Type B pancreatic cell (in vitro differentiated cells): Measurements from ENCODE around the gene ANKRD13D. TPM values are rescaled to one million over a fixed set of nuclear protein-coding genes. Genes with fewer than 3 reads are reported as not detected.
A peak's percentile ranks its signal among the peaks of the same experiment; 100 is the strongest.

Experiments used
- DNase-seq: peaks from one replicate; pipeline ENCODE4 v3.0.0; 2021; ENCODE audit warnings: mixed read lengths; ENCODE audit not compliant: unreplicated experiment; ENCODE audit errors: extremely low spot score
- H3K27ac Mint-ChIP-seq: 2 replicates; pipeline ENCODE4 v1.8.0; 2021; ENCODE audit warnings: mild to moderate bottlenecking, mixed read lengths
- H3K27me3 Mint-ChIP-seq: 2 replicates; pipeline ENCODE4 v1.8.0; 2021; ENCODE audit warnings: mixed read lengths
- H3K36me3 Mint-ChIP-seq: 2 replicates; pipeline ENCODE4 v1.8.0; 2021; ENCODE audit warnings: mixed read lengths
- H3K4me1 Mint-ChIP-seq: one replicate; pipeline ENCODE4 v1.8.0; 2021; ENCODE audit warnings: mixed read lengths; ENCODE audit not compliant: unreplicated experiment
- H3K4me3 Mint-ChIP-seq: 2 replicates; pipeline ENCODE4 v1.8.0; 2021; ENCODE audit warnings: mild to moderate bottlenecking, mixed read lengths
- H3K9me3 Mint-ChIP-seq: 2 replicates; pipeline ENCODE4 v1.8.0; 2021; ENCODE audit warnings: mixed read lengths
- CTCF ChIP-seq: fragments of 200-600 bp; sonication (generic); conservative IDR thresholded peaks from 2 replicates; pipeline ENCODE4 v1.5.0; 2021; ENCODE audit warnings: antibody characterized with exemption, mild to moderate bottlenecking
- total RNA-seq: library from RNA; stranded (reverse); gene quantifications from 2 replicates; pipeline ENCODE4 v1.2.1, GENCODE V29; 2021; ENCODE audit warnings: low replicate concordance

Gene ANKRD13D
- total RNA-seq, 1 donor from 2014 or later = 70.5 TPM

DNA sequence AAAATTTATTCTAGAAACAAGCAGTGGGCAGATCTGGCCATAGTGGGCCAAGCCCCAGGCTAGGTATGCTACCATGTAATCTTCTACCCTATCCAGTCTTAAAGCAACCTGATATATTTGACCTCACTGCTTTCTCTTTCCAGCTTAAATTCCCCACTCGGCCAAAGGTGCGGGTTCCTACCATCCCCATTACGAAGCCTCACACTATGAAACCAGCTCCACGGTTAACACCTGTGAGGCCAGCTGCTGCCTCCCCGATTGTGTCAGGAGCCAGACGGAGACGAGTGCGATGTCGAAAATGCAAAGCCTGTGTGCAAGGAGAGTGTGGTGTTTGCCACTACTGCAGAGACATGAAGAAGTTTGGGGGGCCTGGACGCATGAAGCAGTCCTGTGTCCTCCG lies 44.1 kb upstream of the ANKRD13D start:
- H3K27me3 Mint-ChIP-seq = no peaks in the 10 kb centered on the region
- peaks cover 41% of the 10 kb centered on the region for H3K4me1 Mint-ChIP-seq
- peaks cover 4% of the 10 kb centered on the region for H3K9me3 Mint-ChIP-seq
- H3K4me3 Mint-ChIP-seq = peak overlapping the region; percentile 34
- DNase-seq = no peak
- H3K36me3 Mint-ChIP-seq = peaks cover 58% of the 10 kb centered on the region
- TF ChIP-seq CTCF = no peak
- peak overlapping the region; percentile 99 for H3K27ac Mint-ChIP-seq

DNA sequence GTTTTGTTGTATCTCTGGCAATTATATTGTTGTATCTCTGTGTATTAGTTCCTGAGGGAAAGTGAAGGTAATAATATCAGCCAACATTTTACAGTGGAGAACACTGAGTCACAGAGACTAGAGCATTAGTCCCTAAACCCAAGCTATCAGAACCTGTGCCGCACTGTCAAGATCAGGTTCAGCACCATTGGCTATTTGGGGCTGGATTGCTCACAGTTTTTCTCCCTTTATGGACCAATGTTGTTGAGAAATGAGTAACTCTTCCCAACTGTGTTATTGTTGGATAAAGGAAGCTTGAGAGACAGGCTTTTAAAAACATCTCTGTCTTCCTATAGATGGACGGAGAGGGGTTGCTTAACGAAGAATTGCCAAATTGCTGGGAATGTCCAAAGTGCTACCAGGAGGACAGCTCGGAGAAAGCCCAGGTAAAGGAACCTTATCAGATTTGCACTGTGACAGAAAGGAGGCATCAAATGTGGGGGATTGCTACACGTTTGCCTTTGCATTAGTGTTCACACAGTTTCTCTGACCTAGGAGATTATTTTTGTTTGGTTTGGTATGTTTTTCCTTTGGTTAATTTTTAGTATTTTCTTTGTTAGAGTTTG lies 41.1 kb upstream of the ANKRD13D start:
- peaks cover 72% of the 10 kb centered on the region for H3K36me3 Mint-ChIP-seq

GRCh38 chr11:67248653-67249052 lies 40.5 kb upstream of the ANKRD13D start:
- H3K27me3 Mint-ChIP-seq = no peaks in the 10 kb centered on the region
- peaks cover 24% of the 10 kb centered on the region for H3K4me1 Mint-ChIP-seq
- no peak for DNase-seq
- peak overlapping the region; percentile 81 for H3K4me3 Mint-ChIP-seq
- peaks cover 4% of the 10 kb centered on the region for H3K9me3 Mint-ChIP-seq
- H3K36me3 Mint-ChIP-seq = peaks cover 74% of the 10 kb centered on the region
- TF ChIP-seq CTCF = no peak
- peak overlapping the region; percentile 99 for H3K27ac Mint-ChIP-seq

More for the DNA sequence above, 41.1 kb upstream of the ANKRD13D start:
- Mint-ChIP-seq H3K27me3 (no peaks in the 10 kb centered on the region), H3K4me1 (peaks cover 28% of the 10 kb centered on the region), H3K27ac (peak overlapping the region; percentile 99), H3K4me3 (peak overlapping the region; percentile 81), H3K9me3 (peaks cover 4% of the 10 kb centered on the region)
- no peak for DNase-seq
- TF ChIP-seq CTCF = no peak

- H3K27ac Mint-ChIP-seq = peak overlapping the region; percentile 99
Measured at GRCh38 chr11:67250059-67251043, 38.8 kb upstream of the ANKRD13D start.

DNA sequence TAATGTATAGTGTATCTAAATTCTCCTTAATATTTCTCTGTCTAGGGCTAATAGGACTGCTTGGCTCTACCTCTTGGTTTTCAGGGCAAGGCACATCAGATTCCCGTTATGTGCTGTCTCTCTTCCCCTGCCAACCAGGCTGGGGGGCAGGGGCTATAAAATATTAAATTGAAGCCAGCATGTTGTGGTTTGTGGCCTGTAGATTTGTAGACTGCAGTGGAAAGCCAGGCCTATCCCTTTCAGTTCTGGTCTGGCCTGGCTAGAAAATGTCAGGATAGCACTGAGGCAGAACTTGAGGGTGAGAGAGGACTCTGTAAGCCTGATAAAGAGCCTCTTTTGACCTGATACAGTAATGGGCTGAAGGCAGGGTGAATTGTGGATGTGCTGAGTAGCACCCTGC lies 37.3 kb upstream of the ANKRD13D start:
- peaks cover 69% of the 10 kb centered on the region for H3K36me3 Mint-ChIP-seq

More at GRCh38 chr11:67250059-67251043, 38.8 kb upstream of the ANKRD13D start:
- no peaks in the 10 kb centered on the region for H3K27me3 Mint-ChIP-seq
- peaks cover 75% of the 10 kb centered on the region for H3K36me3 Mint-ChIP-seq
- DNase-seq = no peak
- peaks cover 4% of the 10 kb centered on the region for H3K9me3 Mint-ChIP-seq
- H3K4me1 Mint-ChIP-seq = peaks cover 17% of the 10 kb centered on the region
- no peak for TF ChIP-seq CTCF
- H3K4me3 Mint-ChIP-seq = no peak overlapping the region

More for the DNA sequence above, 37.3 kb upstream of the ANKRD13D start:
- DNase-seq = no peak
- H3K4me1 Mint-ChIP-seq = peaks cover 19% of the 10 kb centered on the region
- H3K27me3 Mint-ChIP-seq = no peaks in the 10 kb centered on the region
- H3K27ac Mint-ChIP-seq = peak overlapping the region; percentile 86
- no peak for TF ChIP-seq CTCF
- H3K4me3 Mint-ChIP-seq = no peak overlapping the region
- peaks cover 4% of the 10 kb centered on the region for H3K9me3 Mint-ChIP-seq
